ENCODE measurements around the gene NTRK2. TPM values are rescaled to one million over a fixed set of nuclear protein-coding genes. Genes with fewer than 3 reads are reported as not detected.

NTRK2 gene
- total RNA-seq, 2 experiments from 2014 or later = 0.06 TPM; not detected in 1

DNA sequence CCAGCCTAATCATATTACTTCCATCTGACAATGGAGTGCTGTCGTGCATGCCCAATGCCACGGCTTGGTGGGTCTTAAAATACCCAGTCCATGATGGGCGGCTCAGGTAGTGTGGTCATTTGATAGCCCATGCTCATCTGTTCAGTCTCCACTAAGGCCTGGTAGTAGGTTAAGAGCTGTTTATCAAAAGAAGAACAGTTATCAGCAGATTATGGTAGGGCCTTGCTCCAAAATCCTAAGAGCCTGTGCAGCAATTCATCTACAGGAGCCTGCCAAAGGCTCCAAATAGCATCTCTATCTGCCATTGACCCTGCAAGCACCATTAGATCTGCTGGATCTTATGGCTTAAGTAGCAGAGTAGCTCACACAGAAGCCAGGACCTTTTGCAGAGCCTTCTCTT is 21.8 kb upstream of the NTRK2 start:
- Histone ChIP-seq H3K79me2 (ENCODE audit: insufficient read depth, low read depth, low read length) (no peaks in the 10 kb centered on the region), H3K27ac (ENCODE audit: low read depth, low read length, poor library complexity, severe bottlenecking) (no peak overlapping the region), H3K4me2 (ENCODE audit: low read length) (no peak overlapping the region), H3K9me3 (ENCODE audit: low read length) (no peaks in the 10 kb centered on the region), H3K4me1 (ENCODE audit: insufficient read depth, low read length, poor library complexity, severe bottlenecking) (no peaks in the 10 kb centered on the region), H3K36me3 (ENCODE audit: insufficient read depth, low read length) (no peaks in the 10 kb centered on the region), H3K9me2 (ENCODE audit: insufficient read depth, low read length) (no peaks in the 10 kb centered on the region), H2AFZ (ENCODE audit: low read length) (no peak overlapping the region), H4K20me1 (ENCODE audit: insufficient read depth, low read length) (no peaks in the 10 kb centered on the region), H3K4me3 (ENCODE audit: low read depth, low read length, poor library complexity, severe bottlenecking) (no peak overlapping the region)
- CTCF ChIA-PET (ENCODE audit: unreplicated experiment) = no interaction called here
- no peak for DNase-seq (ENCODE audit: low spot score)
- TF ChIP-seq, protein P1, sequence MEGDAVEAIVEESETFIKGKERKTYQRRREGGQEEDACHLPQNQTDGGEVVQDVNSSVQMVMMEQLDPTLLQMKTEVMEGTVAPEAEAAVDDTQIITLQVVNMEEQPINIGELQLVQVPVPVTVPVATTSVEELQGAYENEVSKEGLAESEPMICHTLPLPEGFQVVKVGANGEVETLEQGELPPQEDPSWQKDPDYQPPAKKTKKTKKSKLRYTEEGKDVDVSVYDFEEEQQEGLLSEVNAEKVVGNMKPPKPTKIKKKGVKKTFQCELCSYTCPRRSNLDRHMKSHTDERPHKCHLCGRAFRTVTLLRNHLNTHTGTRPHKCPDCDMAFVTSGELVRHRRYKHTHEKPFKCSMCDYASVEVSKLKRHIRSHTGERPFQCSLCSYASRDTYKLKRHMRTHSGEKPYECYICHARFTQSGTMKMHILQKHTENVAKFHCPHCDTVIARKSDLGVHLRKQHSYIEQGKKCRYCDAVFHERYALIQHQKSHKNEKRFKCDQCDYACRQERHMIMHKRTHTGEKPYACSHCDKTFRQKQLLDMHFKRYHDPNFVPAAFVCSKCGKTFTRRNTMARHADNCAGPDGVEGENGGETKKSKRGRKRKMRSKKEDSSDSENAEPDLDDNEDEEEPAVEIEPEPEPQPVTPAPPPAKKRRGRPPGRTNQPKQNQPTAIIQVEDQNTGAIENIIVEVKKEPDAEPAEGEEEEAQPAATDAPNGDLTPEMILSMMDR (conservative IDR thresholded peaks at IDR 0.05; ENCODE audit: low read length) = no peak
- intact Hi-C loops (cut with micrococcal nuclease; ENCODE audit: unreplicated experiment) = no loop called here
- no TSS peak for BruUV-seq (replicated peaks)
- POLR2A ChIA-PET = no interaction called here

DNA sequence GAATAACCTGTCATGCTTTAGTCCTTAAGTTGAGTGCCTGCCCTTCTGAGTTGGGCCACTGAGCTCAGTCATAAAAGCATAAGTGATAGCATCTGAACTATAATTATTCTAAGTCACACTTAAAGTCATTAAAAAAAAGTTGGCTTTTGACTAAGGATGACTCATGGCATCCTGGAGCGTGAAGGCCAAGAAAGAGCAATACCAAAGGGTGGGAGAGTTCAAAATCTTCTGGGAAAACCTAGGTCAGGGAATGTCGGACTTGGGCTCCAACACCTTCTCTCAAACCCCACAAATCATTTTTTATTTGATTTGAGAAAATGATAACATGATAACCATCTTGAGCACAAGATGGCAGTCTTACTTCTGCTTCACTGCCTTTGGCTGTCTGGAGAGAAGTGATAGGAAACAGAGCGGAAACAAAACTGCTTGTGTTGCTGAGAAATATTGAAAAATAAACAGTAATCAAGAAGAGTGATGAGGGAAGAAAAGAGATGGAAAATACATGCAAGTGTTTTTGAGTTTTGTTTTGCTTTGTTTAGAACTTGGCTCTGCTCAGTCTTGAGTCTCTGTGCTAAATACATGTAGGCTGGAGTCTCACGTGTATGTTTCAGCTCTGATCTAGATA is 16.9 kb upstream of the NTRK2 start:
- no peaks in the 10 kb centered on the region for H3K9me2 ChIP-seq (ENCODE audit: insufficient read depth, low read length)
- DNase-seq (ENCODE audit: low spot score) = no peak
- no peak overlapping the region for H3K4me2 ChIP-seq (ENCODE audit: low read length)
- ChIA-PET CTCF (ENCODE audit: unreplicated experiment) (no interaction called here), POLR2A (no interaction called here)
- H3K79me2 ChIP-seq (ENCODE audit: insufficient read depth, low read depth, low read length) = no peaks in the 10 kb centered on the region
- no peaks in the 10 kb centered on the region for H3K4me1 ChIP-seq (ENCODE audit: insufficient read depth, low read length, poor library complexity, severe bottlenecking)
- no peaks in the 10 kb centered on the region for H3K36me3 ChIP-seq (ENCODE audit: insufficient read depth, low read length)
- no TSS peak for BruUV-seq (replicated peaks)
- no peak overlapping the region for H3K4me3 ChIP-seq (ENCODE audit: low read depth, low read length, poor library complexity, severe bottlenecking)
- no peak overlapping the region for H3K27ac ChIP-seq (ENCODE audit: low read depth, low read length, poor library complexity, severe bottlenecking)
- no peak for TF ChIP-seq EZH2phosphoT487 (IDR thresholded peaks at IDR 0.05; ENCODE audit: borderline replicate concordance, low read depth, low read length)
- TF ChIP-seq, protein P1 (conservative IDR thresholded peaks at IDR 0.05; ENCODE audit: low read length) = no peak
- no peaks in the 10 kb centered on the region for H3K9me3 ChIP-seq (ENCODE audit: low read length)
- no peaks in the 10 kb centered on the region for H4K20me1 ChIP-seq (ENCODE audit: insufficient read depth, low read length)
- no peak overlapping the region for H2AFZ ChIP-seq (ENCODE audit: low read length)
- intact Hi-C loops (cut with micrococcal nuclease; ENCODE audit: unreplicated experiment) = no loop called here

DNA sequence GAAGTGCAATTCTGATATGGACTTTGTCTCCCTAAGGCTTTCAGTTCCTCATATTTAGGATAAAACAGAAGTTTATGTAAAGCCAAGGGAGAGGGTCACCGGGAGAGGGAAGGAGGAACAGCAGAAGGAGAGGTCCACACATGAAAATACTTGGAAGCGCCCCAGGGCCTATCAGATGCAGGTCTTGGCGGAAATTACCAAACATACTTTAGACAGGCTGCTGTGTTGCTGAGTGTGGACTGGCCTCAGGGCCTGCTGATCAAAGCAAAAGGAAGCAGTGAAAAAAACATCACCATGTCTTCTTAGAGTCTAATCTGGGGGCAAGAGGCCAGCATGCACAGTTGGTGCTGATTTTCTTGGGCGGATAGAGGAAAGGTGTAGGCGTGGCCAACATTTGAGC is 14.1 kb upstream of the NTRK2 start:
- intact Hi-C loops (cut with micrococcal nuclease; ENCODE audit: unreplicated experiment) = no loop called here
- no peaks in the 10 kb centered on the region for H3K79me2 ChIP-seq (ENCODE audit: insufficient read depth, low read depth, low read length)
- no peak overlapping the region for H3K27ac ChIP-seq (ENCODE audit: low read depth, low read length, poor library complexity, severe bottlenecking)
- no peak for DNase-seq (ENCODE audit: low spot score)
- BruUV-seq (replicated peaks) = no TSS peak
- TF ChIP-seq, protein P1 (conservative IDR thresholded peaks at IDR 0.05; ENCODE audit: low read length) = no peak
- TF ChIP-seq EZH2phosphoT487 (IDR thresholded peaks at IDR 0.05; ENCODE audit: borderline replicate concordance, low read depth, low read length) = no peak
- H4K20me1 ChIP-seq (ENCODE audit: insufficient read depth, low read length) = no peaks in the 10 kb centered on the region
- no peak overlapping the region for H3K4me2 ChIP-seq (ENCODE audit: low read length)
- H3K4me3 ChIP-seq (ENCODE audit: low read depth, low read length, poor library complexity, severe bottlenecking) = no peak overlapping the region
- no peak overlapping the region for H2AFZ ChIP-seq (ENCODE audit: low read length)
- CTCF ChIA-PET (ENCODE audit: unreplicated experiment) = no interaction called here
- no peaks in the 10 kb centered on the region for H3K9me2 ChIP-seq (ENCODE audit: insufficient read depth, low read length)
- no peaks in the 10 kb centered on the region for H3K9me3 ChIP-seq (ENCODE audit: low read length)
- POLR2A ChIA-PET = no interaction called here
- H3K36me3 ChIP-seq (ENCODE audit: insufficient read depth, low read length) = no peaks in the 10 kb centered on the region
- H3K4me1 ChIP-seq (ENCODE audit: insufficient read depth, low read length, poor library complexity, severe bottlenecking) = no peaks in the 10 kb centered on the region

Data from OCI-LY7 (cell line).